ENCODE measurements around the gene HPSE2.

HPSE2 gene

DNA sequence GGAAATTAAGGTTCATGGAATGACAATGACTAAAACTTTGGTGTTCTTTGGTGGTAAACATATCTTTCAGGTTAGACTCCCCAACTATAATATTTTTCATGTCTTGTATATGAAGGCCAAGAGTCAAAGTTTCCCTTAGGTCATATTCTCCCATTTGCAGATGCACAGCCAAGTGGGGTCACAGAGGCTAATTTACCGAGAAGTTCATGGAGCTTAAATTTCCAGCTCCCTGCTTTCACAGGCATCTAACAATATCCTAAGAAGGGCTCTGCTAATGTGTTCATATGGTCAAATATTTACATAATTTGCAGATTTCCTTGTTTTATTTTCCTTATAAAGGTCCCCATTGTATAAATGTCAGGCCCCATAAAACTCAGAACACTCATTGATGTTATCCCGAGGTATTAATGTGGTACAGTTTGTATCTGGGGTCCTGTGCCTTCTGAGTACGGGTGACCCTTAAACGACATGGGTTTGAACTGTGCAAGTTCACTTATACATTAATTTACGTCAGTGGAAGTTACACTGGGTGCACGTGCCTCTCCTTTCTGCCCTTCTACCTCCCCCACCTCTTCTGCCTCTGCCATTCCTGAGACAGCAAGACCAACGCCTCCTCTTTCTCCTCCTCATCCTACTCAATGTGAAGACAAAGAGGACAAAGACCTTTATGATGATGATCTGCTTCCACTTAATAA is 603.0 kb downstream of the HPSE2 start:
- Histone ChIP-seq H3K79me2 (no peaks in the 10 kb centered on the region), H3K9me3 (ENCODE audit: control insufficient read depth, low read length) (no peaks in the 10 kb centered on the region), H3K4me1 (no peaks in the 10 kb centered on the region), H3K27me3 (ENCODE audit: control insufficient read depth, insufficient read depth, low read length) (no peaks in the 10 kb centered on the region), H3K4me3 (ENCODE audit: low read depth, low read length) (no peak overlapping the region), H3K4me2 (ENCODE audit: low read length) (no peak overlapping the region), H3K27ac (no peak overlapping the region), H2AFZ (no peak overlapping the region), H3K9ac (no peak overlapping the region), H3K36me3 (ENCODE audit: control insufficient read depth, insufficient read depth, low read length) (no peaks in the 10 kb centered on the region)
- TF ChIP-seq, protein P1, sequence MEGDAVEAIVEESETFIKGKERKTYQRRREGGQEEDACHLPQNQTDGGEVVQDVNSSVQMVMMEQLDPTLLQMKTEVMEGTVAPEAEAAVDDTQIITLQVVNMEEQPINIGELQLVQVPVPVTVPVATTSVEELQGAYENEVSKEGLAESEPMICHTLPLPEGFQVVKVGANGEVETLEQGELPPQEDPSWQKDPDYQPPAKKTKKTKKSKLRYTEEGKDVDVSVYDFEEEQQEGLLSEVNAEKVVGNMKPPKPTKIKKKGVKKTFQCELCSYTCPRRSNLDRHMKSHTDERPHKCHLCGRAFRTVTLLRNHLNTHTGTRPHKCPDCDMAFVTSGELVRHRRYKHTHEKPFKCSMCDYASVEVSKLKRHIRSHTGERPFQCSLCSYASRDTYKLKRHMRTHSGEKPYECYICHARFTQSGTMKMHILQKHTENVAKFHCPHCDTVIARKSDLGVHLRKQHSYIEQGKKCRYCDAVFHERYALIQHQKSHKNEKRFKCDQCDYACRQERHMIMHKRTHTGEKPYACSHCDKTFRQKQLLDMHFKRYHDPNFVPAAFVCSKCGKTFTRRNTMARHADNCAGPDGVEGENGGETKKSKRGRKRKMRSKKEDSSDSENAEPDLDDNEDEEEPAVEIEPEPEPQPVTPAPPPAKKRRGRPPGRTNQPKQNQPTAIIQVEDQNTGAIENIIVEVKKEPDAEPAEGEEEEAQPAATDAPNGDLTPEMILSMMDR (IDR thresholded peaks at IDR 0.05), result no peak

DNA sequence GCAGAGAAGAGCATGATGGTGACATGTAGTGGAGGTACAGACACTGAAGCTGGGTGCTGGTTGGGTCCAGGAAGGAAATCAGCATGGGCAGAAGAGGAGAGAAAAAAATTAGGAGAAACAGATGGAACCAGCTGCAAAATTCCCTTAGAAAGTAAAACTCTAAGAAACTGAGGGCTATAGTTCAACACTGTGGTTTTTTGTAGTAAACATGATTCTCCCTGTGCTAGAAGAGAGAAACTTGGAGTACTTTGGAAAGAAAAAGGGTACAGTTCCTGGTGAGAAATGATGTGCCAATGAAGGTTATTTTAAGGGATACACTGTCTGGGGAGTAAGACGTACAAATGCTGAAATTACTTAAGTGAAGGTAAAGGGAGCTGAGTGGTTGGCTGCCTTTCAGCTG is 607.4 kb downstream of the HPSE2 start:
- H3K27me3 ChIP-seq (ENCODE audit: control insufficient read depth, insufficient read depth, low read length), result no peaks in the 10 kb centered on the region
- no peak overlapping the region for H2AFZ ChIP-seq
- H3K36me3 ChIP-seq (ENCODE audit: control insufficient read depth, insufficient read depth, low read length), result no peaks in the 10 kb centered on the region
- H3K9me3 ChIP-seq (ENCODE audit: control insufficient read depth, low read length), result no peaks in the 10 kb centered on the region
- no peak overlapping the region for H3K4me3 ChIP-seq (ENCODE audit: low read depth, low read length)
- no peak overlapping the region for H3K4me2 ChIP-seq (ENCODE audit: low read length)
- no peaks in the 10 kb centered on the region for H3K4me1 ChIP-seq
- TF ChIP-seq, protein P1 (IDR thresholded peaks at IDR 0.05), result no peak
- no peak overlapping the region for H3K9ac ChIP-seq
- H3K27ac ChIP-seq, result no peak overlapping the region
- no peaks in the 10 kb centered on the region for H3K79me2 ChIP-seq

DNA sequence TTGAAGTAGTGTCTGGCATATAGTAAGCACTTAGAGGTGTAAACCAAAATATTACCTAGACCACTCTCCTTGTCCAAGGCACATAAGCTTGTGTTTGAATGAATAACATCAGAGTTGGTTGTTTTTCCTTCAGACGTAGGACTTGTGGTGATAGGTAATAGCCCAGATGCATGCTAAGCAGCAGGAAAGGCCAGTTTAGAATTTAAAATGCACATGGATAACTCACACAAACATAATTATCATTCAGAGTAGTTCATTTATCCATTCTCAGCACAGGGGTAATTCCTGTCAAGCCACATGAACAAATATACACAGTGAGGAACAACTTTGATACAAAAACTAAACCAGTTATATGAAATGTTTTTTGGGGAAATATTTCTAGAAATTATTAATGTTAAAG is 607.9 kb downstream of the HPSE2 start:
- TF ChIP-seq, protein P1 (IDR thresholded peaks at IDR 0.05), result no peak

DNA sequence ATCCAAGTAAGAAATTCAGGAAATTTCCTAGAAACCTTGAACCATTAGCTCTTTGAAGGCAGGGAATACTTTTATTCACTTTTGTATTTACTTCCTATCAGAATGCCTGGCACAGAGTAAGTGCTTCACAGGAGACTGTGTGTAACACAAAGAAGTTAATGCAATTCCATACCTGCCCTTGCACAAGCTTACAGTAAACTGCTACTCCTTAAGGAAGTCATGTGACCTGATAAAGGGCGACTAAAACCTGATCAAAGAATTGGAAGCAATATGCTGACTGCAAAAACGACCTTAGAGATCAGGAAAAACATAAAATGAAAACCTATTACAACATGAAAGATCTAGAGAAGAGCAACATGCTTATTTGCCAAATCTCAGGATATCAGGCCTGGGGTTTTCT is 610.7 kb downstream of the HPSE2 start:
- H3K4me3 ChIP-seq (ENCODE audit: low read depth, low read length), result no peak overlapping the region
- no peak overlapping the region for H3K9ac ChIP-seq
- no peak overlapping the region for H2AFZ ChIP-seq
- H3K9me3 ChIP-seq (ENCODE audit: control insufficient read depth, low read length), result no peaks in the 10 kb centered on the region
- no peaks in the 10 kb centered on the region for H3K4me1 ChIP-seq
- no peak overlapping the region for H3K27ac ChIP-seq
- no peaks in the 10 kb centered on the region for H3K27me3 ChIP-seq (ENCODE audit: control insufficient read depth, insufficient read depth, low read length)
- TF ChIP-seq, protein P1 (IDR thresholded peaks at IDR 0.05), result no peak
- H3K36me3 ChIP-seq (ENCODE audit: control insufficient read depth, insufficient read depth, low read length), result no peaks in the 10 kb centered on the region
- no peaks in the 10 kb centered on the region for H3K79me2 ChIP-seq
- no peak overlapping the region for H3K4me2 ChIP-seq (ENCODE audit: low read length)

More for the DNA sequence above, 607.9 kb downstream of the HPSE2 start:
- no peaks in the 10 kb centered on the region for H3K27me3 ChIP-seq (ENCODE audit: control insufficient read depth, insufficient read depth, low read length)
- no peak overlapping the region for H3K27ac ChIP-seq
- no peak overlapping the region for H3K4me3 ChIP-seq (ENCODE audit: low read depth, low read length)
- H3K9me3 ChIP-seq (ENCODE audit: control insufficient read depth, low read length), result no peaks in the 10 kb centered on the region
- H3K4me1 ChIP-seq, result no peaks in the 10 kb centered on the region
- no peak overlapping the region for H2AFZ ChIP-seq
- no peak overlapping the region for H3K9ac ChIP-seq
- H3K79me2 ChIP-seq, result no peaks in the 10 kb centered on the region
- H3K4me2 ChIP-seq (ENCODE audit: low read length), result no peak overlapping the region
- H3K36me3 ChIP-seq (ENCODE audit: control insufficient read depth, insufficient read depth, low read length), result no peaks in the 10 kb centered on the region

DNA sequence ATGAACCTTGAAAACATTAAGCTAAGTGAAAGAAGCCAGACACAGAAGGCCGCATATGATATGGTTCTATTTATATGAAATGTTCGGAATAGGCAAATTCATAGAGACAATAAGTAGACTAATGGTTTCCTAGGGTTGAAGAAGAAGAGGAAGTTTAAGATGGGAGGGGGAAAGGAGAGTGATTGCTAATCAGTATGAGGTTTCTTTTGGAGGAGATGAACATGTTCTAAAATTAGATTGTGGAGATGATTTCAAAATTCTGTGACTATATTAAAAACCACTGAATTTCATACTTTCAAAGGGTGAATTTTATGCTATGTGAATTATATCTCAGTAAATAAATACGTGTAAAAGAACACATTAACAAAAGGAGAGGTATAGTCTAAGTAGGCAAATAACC is 612.5 kb downstream of the HPSE2 start:
- no peak overlapping the region for H2AFZ ChIP-seq
- H3K4me2 ChIP-seq (ENCODE audit: low read length), result no peak overlapping the region
- TF ChIP-seq, protein P1 (IDR thresholded peaks at IDR 0.05), result no peak
- no peaks in the 10 kb centered on the region for H3K9me3 ChIP-seq (ENCODE audit: control insufficient read depth, low read length)
- H3K27ac ChIP-seq, result no peak overlapping the region
- no peaks in the 10 kb centered on the region for H3K4me1 ChIP-seq
- H3K9ac ChIP-seq, result no peak overlapping the region
- no peak overlapping the region for H3K4me3 ChIP-seq (ENCODE audit: low read depth, low read length)
- H3K27me3 ChIP-seq (ENCODE audit: control insufficient read depth, insufficient read depth, low read length), result no peaks in the 10 kb centered on the region
- no peaks in the 10 kb centered on the region for H3K36me3 ChIP-seq (ENCODE audit: control insufficient read depth, insufficient read depth, low read length)
- H3K79me2 ChIP-seq, result no peaks in the 10 kb centered on the region

Data from parathyroid adenoma (tissue), 2 donors.